Neuronal stem cell (in vitro differentiated cells): ENCODE results near the gene PNMA8A.
A peak's percentile ranks its signal among the peaks of the same experiment; 100 is the strongest.

Experiments used
- DNase-seq: peaks from one replicate; pipeline ENCODE4 v3.0.0-alpha.2; 2013; ENCODE audit warnings: low spot score
- H2AFZ ChIP-seq: one replicate; pipeline ENCODE4 v1.6.1; 2013; ENCODE audit warnings: mild to moderate bottlenecking, low read length, inconsistent platforms
- H2AK5ac ChIP-seq: 2 replicates; pipeline ENCODE4 v1.6.1; 2013; ENCODE audit warnings: low read depth, mild to moderate bottlenecking, inconsistent platforms, low read length, moderate library complexity, mixed read lengths
- H2BK120ac ChIP-seq: 2 replicates; pipeline ENCODE4 v1.6.1; 2013; ENCODE audit warnings: low read depth, mild to moderate bottlenecking, inconsistent platforms, low read length, moderate library complexity, mixed read lengths
- H2BK12ac ChIP-seq: one replicate; pipeline ENCODE4 v1.6.1; 2013; ENCODE audit warnings: low read length, inconsistent platforms
- H2BK15ac ChIP-seq: 2 replicates; pipeline ENCODE4 v1.6.1; 2013; ENCODE audit warnings: mild to moderate bottlenecking, low read length, inconsistent platforms, mixed read lengths
- H2BK5ac ChIP-seq: one replicate; pipeline ENCODE4 v1.6.1; 2013; ENCODE audit warnings: inconsistent platforms, mild to moderate bottlenecking, low read length, moderate library complexity
- H3K14ac ChIP-seq: one replicate; pipeline ENCODE4 v1.6.1; 2013; ENCODE audit warnings: low read length, inconsistent platforms
- H3K18ac ChIP-seq: 2 replicates; pipeline ENCODE4 v1.6.1; 2013; ENCODE audit warnings: low read length, inconsistent platforms
- H3K23ac ChIP-seq: 2 replicates; pipeline ENCODE4 v1.6.1; 2013; ENCODE audit warnings: low read depth, mild to moderate bottlenecking, mixed read lengths, low read length, inconsistent platforms; ENCODE audit not compliant: poor library complexity
- H3K27ac ChIP-seq: replicated peaks from 3 replicates; pipeline ENCODE4 v1.5.1; 2013; ENCODE audit warnings: low read length, inconsistent platforms
- H3K27me3 ChIP-seq, 3 experiments: 2 replicates each; pipeline ENCODE4 v1.6.1; 2013; ENCODE audit warnings: low read length in 3 of 3, mild to moderate bottlenecking in 2 of 3, inconsistent platforms in 1 of 3, low read depth in 1 of 3, mixed read lengths in 1 of 3, moderate library complexity in 1 of 3; ENCODE audit not compliant: control insufficient read depth in 3 of 3, insufficient read depth in 3 of 3
- H3K36me3 ChIP-seq, 2 donors: replicated peaks in 1 of 2; 2 replicates each; pipeline ENCODE4 v1.6.1; 2013; ENCODE audit warnings: low read length in 2 of 2; ENCODE audit not compliant: control insufficient read depth in 2 of 2, insufficient read depth in 2 of 2
- H3K4ac ChIP-seq: 2 replicates; pipeline ENCODE4 v1.6.1; 2013; ENCODE audit warnings: inconsistent platforms, mild to moderate bottlenecking, low read length, moderate library complexity
- H3K4me1 ChIP-seq, 2 donors: 1 replicate in 1 of 2; 2 replicates in 1 of 2; pipeline ENCODE4 v1.6.1; 2013; ENCODE audit warnings: low read length in 2 of 2, low read depth in 1 of 2; ENCODE audit not compliant: control insufficient read depth in 2 of 2, insufficient read depth in 1 of 2
- H3K4me2 ChIP-seq: one replicate; pipeline ENCODE4 v1.6.1; 2013; ENCODE audit warnings: mild to moderate bottlenecking, low read length, inconsistent platforms; ENCODE audit not compliant: insufficient read depth, poor library complexity, severe bottlenecking
- H3K4me3 ChIP-seq, 2 donors: 2 replicates each; pipeline ENCODE4 v1.5.1; 2013; ENCODE audit warnings: low read length in 2 of 2, mild to moderate bottlenecking in 2 of 2, inconsistent platforms in 1 of 2, moderate library complexity in 1 of 2
- H3K79me1 ChIP-seq: one replicate; pipeline ENCODE4 v1.6.1; 2013; ENCODE audit warnings: low read depth, mild to moderate bottlenecking, inconsistent platforms, low read length, moderate library complexity
- H3K9ac ChIP-seq: one replicate; pipeline ENCODE4 v1.6.1; 2013; ENCODE audit warnings: mild to moderate bottlenecking, low read depth, low read length, inconsistent platforms; ENCODE audit not compliant: poor library complexity
- H3K9me3 ChIP-seq, 2 donors: replicated peaks in 1 of 2; 2 replicates each; pipeline versions ENCODE3 to v1.6.1; 2013; ENCODE audit warnings: low read length in 2 of 2, mild to moderate bottlenecking in 2 of 2, inconsistent platforms in 1 of 2, low read depth in 1 of 2, mixed read lengths in 1 of 2, moderate library complexity in 1 of 2; ENCODE audit not compliant: control insufficient read depth in 2 of 2, insufficient read depth in 1 of 2
- H4K8ac ChIP-seq: one replicate; pipeline ENCODE4 v1.6.1; 2013; ENCODE audit warnings: low read depth, mild to moderate bottlenecking, inconsistent platforms, low read length, moderate library complexity
- H4K91ac ChIP-seq: one replicate; pipeline ENCODE4 v1.6.1; 2013; ENCODE audit warnings: low read length, low read depth, mild to moderate bottlenecking, inconsistent platforms; ENCODE audit not compliant: poor library complexity
- WGBS, 2 donors: extraction: QIAGEN DNeasy Blood & Tissue Kit; methylation state at CpG; one replicate each; pipeline ENCODE4 v1.1.7; 2013; ENCODE audit warnings: missing lambda C conversion rate in 2 of 2, mixed read lengths in 1 of 2; ENCODE audit not compliant: insufficient read length in 2 of 2, insufficient replicate concordance in 1 of 2; ENCODE audit errors: extremely low coverage in 2 of 2; 5-methylcytosine and 5-hydroxymethylcytosine counted together

Gene PNMA8A

DNA sequence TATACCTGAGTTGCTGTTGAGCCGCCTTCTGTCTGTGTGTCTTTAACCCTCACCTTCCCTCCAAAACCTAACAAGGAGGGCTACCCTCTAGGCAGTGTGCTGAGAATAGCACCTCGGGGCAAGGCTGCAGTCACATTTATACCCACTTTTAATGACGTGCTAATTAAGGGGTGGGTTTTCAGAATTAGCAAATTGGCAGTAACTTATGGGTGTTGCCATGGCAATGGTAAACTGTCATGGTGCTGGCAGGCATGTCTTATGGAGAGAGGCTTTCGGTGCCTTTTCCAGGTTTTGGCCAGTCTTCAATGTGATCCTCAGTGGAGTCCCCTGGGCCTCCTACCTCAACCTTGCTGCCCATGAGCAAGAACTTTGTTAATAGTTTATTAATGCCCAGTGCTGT lies 1.2 kb upstream of the PNMA8A start:
- H3K27ac ChIP-seq: no peak overlapping the region
- H3K14ac ChIP-seq: no peak overlapping the region
- H2BK5ac ChIP-seq: no peak overlapping the region
- no peak overlapping the region for H3K4me3 ChIP-seq
- H3K79me1 ChIP-seq: peaks cover 10% of the 10 kb centered on the region
- H3K23ac ChIP-seq: no peak overlapping the region
- H2AK5ac ChIP-seq: no peak overlapping the region
- peak overlapping the region; percentile 99 for H2AFZ ChIP-seq
- no peak overlapping the region for H3K4ac ChIP-seq
- H3K18ac ChIP-seq: no peak overlapping the region
- H3K27me3 ChIP-seq: no peaks in the 10 kb centered on the region
- H2BK15ac ChIP-seq: no peak overlapping the region
- no CpG with 5 or more reads among the region's 4 CpGs for WGBS, 2 donors
- H3K9me3 ChIP-seq: peaks cover 0 to 6% of the 10 kb centered on the region in 2 donors
- H2BK12ac ChIP-seq: no peak overlapping the region
- H3K9ac ChIP-seq: no peak overlapping the region
- H3K4me1 ChIP-seq: peaks cover 10 to 19% of the 10 kb centered on the region in 2 donors
- DNase-seq: no peak
- H4K8ac ChIP-seq: no peak overlapping the region
- peaks cover 17 to 25% of the 10 kb centered on the region in 2 donors for H3K36me3 ChIP-seq
- no peak overlapping the region for H3K4me2 ChIP-seq
- no peak overlapping the region for H4K91ac ChIP-seq
- no peak overlapping the region for H2BK120ac ChIP-seq

- no peak overlapping the region for H2BK12ac ChIP-seq
- H2AFZ ChIP-seq: peak overlapping the region; percentile 99
- peak overlapping the region; percentile 54 for H2BK5ac ChIP-seq
- H3K27ac ChIP-seq: no peak overlapping the region
- peak overlapping the region; percentile 74 for H3K4me2 ChIP-seq
- no peak overlapping the region for H3K14ac ChIP-seq
- H3K4ac ChIP-seq: no peak overlapping the region
- peak overlapping the region; percentile 72 for H2AK5ac ChIP-seq
- H3K4me1 ChIP-seq: peaks cover 10 to 19% of the 10 kb centered on the region in 2 donors
- no peak overlapping the region for H2BK15ac ChIP-seq
- H3K18ac ChIP-seq: peak overlapping the region; percentile 89
- peaks cover 0 to 6% of the 10 kb centered on the region in 2 donors for H3K9me3 ChIP-seq
- peaks cover 17 to 31% of the 10 kb centered on the region in 2 donors for H3K36me3 ChIP-seq
- H4K8ac ChIP-seq: no peak overlapping the region
- H3K79me1 ChIP-seq: peaks cover 10% of the 10 kb centered on the region
- peak overlapping the region in 1 of 2 donors; percentile 76 for H3K4me3 ChIP-seq
- DNase-seq: no peak
- H2BK120ac ChIP-seq: no peak overlapping the region
- H3K9ac ChIP-seq: no peak overlapping the region
- H3K23ac ChIP-seq: peak overlapping the region; percentile 50
- WGBS, 2 donors: no CpG with 5 or more reads among the region's 11 CpGs
- H4K91ac ChIP-seq: no peak overlapping the region
- H3K27me3 ChIP-seq: no peaks in the 10 kb centered on the region
Observed at GRCh38 chr19:46471811-46472543, 614 bp upstream of the PNMA8A start.

DNA sequence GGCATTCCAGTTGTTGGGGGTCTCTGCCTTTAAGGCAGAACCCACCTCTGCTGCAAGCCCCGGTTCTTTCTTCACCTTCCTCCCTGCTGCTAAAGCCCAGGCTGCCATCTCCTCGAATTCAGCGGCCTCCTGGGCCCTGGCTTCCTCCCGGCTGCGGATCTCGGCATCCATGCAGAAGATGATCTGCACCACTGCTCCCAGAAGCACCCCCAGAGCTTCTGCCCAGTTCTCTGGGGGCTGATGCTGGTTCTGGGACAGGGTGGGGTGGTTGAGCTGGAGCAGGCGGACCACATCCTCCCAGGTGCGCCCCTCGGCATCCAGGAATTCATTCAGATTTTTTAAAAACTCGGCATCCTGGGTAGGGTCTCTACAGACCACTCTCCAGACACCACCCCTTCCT lies 987 bp downstream of the PNMA8A start:
- H3K27me3 ChIP-seq: no peaks in the 10 kb centered on the region
- peaks cover 19 to 44% of the 10 kb centered on the region in 2 donors for H3K36me3 ChIP-seq
- no peak overlapping the region for H2AK5ac ChIP-seq
- H3K9ac ChIP-seq: no peak overlapping the region
- H3K4ac ChIP-seq: no peak overlapping the region
- peak overlapping the region; percentile 66 for H3K4me2 ChIP-seq
- H2AFZ ChIP-seq: no peak overlapping the region
- no peak overlapping the region for H4K8ac ChIP-seq
- H2BK5ac ChIP-seq: no peak overlapping the region
- DNase-seq: no peak
- peak overlapping the region; percentile 76 to 88 for H3K4me3 ChIP-seq
- H2BK15ac ChIP-seq: no peak overlapping the region
- peaks cover 10% of the 10 kb centered on the region for H3K79me1 ChIP-seq
- H3K27ac ChIP-seq: no peak overlapping the region
- H4K91ac ChIP-seq: no peak overlapping the region
- no peak overlapping the region for H3K14ac ChIP-seq
- H3K4me1 ChIP-seq: peaks cover 10 to 19% of the 10 kb centered on the region in 2 donors
- H3K9me3 ChIP-seq: peaks cover 0 to 6% of the 10 kb centered on the region in 2 donors
- WGBS, 2 donors: no CpG with 5 or more reads among the region's 10 CpGs
- no peak overlapping the region for H3K18ac ChIP-seq
- H2BK12ac ChIP-seq: no peak overlapping the region
- no peak overlapping the region for H2BK120ac ChIP-seq
- H3K23ac ChIP-seq: no peak overlapping the region

DNA sequence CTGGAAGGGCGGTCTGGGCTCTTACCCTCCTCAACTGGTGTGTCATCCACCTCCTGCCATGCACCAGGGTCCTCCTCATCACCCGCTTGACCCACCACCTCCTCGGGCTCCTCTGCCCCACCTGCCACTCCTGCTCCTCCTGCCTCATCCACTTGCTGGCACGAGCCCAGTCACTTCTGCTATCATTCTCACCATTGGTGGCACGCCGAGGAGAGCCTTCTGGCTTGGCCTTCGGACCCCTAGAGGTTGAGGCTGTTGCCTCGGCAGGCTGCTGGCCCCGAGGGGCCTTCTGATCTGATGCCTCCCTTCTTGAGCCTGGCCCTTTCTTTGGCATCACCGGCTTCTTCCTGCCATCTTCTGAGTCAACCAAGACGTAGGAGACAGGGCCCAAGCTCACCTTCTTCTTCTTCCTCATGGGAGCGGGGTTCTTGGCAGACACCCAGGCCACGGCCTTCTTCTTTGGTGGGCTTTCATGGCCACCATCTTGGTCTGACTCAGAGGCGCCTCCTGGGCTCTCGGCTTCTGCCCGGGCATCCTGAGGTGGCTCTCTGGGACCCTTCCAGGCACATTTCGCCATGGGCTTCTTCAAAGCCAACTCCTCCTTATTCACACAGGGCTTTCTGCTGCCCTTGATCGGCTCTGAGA lies 1.7 kb downstream of the PNMA8A start:
- no peak overlapping the region for H3K9ac ChIP-seq
- H3K18ac ChIP-seq: no peak overlapping the region
- DNase-seq: no peak
- H3K27ac ChIP-seq: no peak overlapping the region
- no peak overlapping the region for H2BK120ac ChIP-seq
- H2BK12ac ChIP-seq: no peak overlapping the region
- no peak overlapping the region for H3K14ac ChIP-seq
- peaks cover 10% of the 10 kb centered on the region for H3K79me1 ChIP-seq
- no CpG with 5 or more reads among the region's 18 CpGs for WGBS, 2 donors
- H3K4ac ChIP-seq: no peak overlapping the region
- no peak overlapping the region for H3K4me2 ChIP-seq
- no peak overlapping the region for H3K4me3 ChIP-seq
- peaks cover 25 to 47% of the 10 kb centered on the region in 2 donors for H3K36me3 ChIP-seq
- H4K8ac ChIP-seq: no peak overlapping the region
- no peak overlapping the region for H2AK5ac ChIP-seq
- H2BK15ac ChIP-seq: no peak overlapping the region
- H2AFZ ChIP-seq: no peak overlapping the region
- H3K4me1 ChIP-seq: peaks cover 10 to 19% of the 10 kb centered on the region in 2 donors
- peaks cover 0 to 6% of the 10 kb centered on the region in 2 donors for H3K9me3 ChIP-seq
- no peak overlapping the region for H3K23ac ChIP-seq
- H2BK5ac ChIP-seq: no peak overlapping the region
- H4K91ac ChIP-seq: no peak overlapping the region
- H3K27me3 ChIP-seq: no peaks in the 10 kb centered on the region
